ENCODE data around the gene SEMA3A. TPM values are rescaled to one million over a fixed set of nuclear protein-coding genes. Genes with fewer than 3 reads are reported as not detected.
"Not testable (repeated sequence)": the region's sequence is repeated elsewhere in the genome, so short reads cannot be mapped to it uniquely, and the experiment has no call there.

Gene SEMA3A
- total and polyA plus RNA-seq, 4 donors, result 0.08 to 11.0 (median 5.7) TPM; not detected in 1

- no peak for ATAC-seq (ENCODE audit: low FRiP score)
- WGBS, 2 donors, result 88 to 94% methylated on average over 2 of the region's 2 CpGs
- no peak overlapping the region for H3K4me3 ChIP-seq (ENCODE audit: low read length in 2 of 2)
- H3K4me1 ChIP-seq (ENCODE audit: control insufficient read depth in 1 of 2, insufficient read depth in 2 of 2, low read length in 2 of 2), result no peaks in the 10 kb centered on the region
- no peaks in the 10 kb centered on the region for H3K36me3 ChIP-seq (ENCODE audit: control insufficient read depth in 1 of 2, insufficient read depth in 2 of 2, low read length in 1 of 2)
- intact Hi-C loops (cut with DNase I), result no loop called here
- H3K9me3 ChIP-seq (ENCODE audit: control insufficient read depth, low read length), result no peaks in the 10 kb centered on the region
- no peaks in the 10 kb centered on the region for H3K27me3 ChIP-seq (ENCODE audit: control insufficient read depth in 1 of 2, insufficient read depth in 2 of 2, low read length in 1 of 2)
- DNase-seq, result no peak
- H3K27ac ChIP-seq (ENCODE audit: low read depth in 1 of 2, low read length in 2 of 2), result no peak overlapping the region
These were observed 123.8 kb downstream of the SEMA3A start for GRCh38 chr7:84070770-84071169.

GRCh38 chr7:84069999-84070500 is 124.5 kb downstream of the SEMA3A start:
- Histone ChIP-seq H3K27me3 (ENCODE audit: control insufficient read depth in 1 of 2, insufficient read depth in 2 of 2, low read length in 1 of 2) (no peaks in the 10 kb centered on the region), H3K9me3 (ENCODE audit: control insufficient read depth, low read length) (no peaks in the 10 kb centered on the region), H3K4me3 (ENCODE audit: low read length in 2 of 2) (no peak overlapping the region), H3K4me1 (ENCODE audit: control insufficient read depth in 1 of 2, insufficient read depth in 2 of 2, low read length in 2 of 2) (no peaks in the 10 kb centered on the region), H3K27ac (ENCODE audit: low read depth in 1 of 2, low read length in 2 of 2) (no peak overlapping the region), H3K36me3 (ENCODE audit: control insufficient read depth in 1 of 2, insufficient read depth in 2 of 2, low read length in 1 of 2) (no peaks in the 10 kb centered on the region)
- ATAC-seq (ENCODE audit: low FRiP score) (no peak), DNase-seq (no peak)
- intact Hi-C loops (cut with DNase I), result no loop called here
- WGBS, 2 donors, result 44 to 55% methylated on average over 2 of the region's 2 CpGs

GRCh38 chr7:84069033-84069432 is 125.6 kb downstream of the SEMA3A start:
- ATAC-seq (ENCODE audit: low FRiP score), result no peak
- WGBS, 2 donors, result 8 to 10% methylated on average over 1 of the region's 1 CpG
- no peaks in the 10 kb centered on the region for H3K9me3 ChIP-seq (ENCODE audit: control insufficient read depth, low read length)
- H3K4me3 ChIP-seq (ENCODE audit: low read length in 2 of 2), result no peak overlapping the region
- H3K27ac ChIP-seq (ENCODE audit: low read depth in 1 of 2, low read length in 2 of 2), result no peak overlapping the region
- DNase-seq, result no peak
- no peaks in the 10 kb centered on the region for H3K4me1 ChIP-seq (ENCODE audit: control insufficient read depth in 1 of 2, insufficient read depth in 2 of 2, low read length in 2 of 2)
- H3K27me3 ChIP-seq (ENCODE audit: control insufficient read depth in 1 of 2, insufficient read depth in 2 of 2, low read length in 1 of 2), result no peaks in the 10 kb centered on the region
- H3K36me3 ChIP-seq (ENCODE audit: control insufficient read depth in 1 of 2, insufficient read depth in 2 of 2, low read length in 1 of 2), result no peaks in the 10 kb centered on the region
- intact Hi-C loops (cut with DNase I), result no loop called here

GRCh38 chr7:84062489-84062901 is 132.1 kb downstream of the SEMA3A start:
- H3K27me3 ChIP-seq (ENCODE audit: control insufficient read depth in 1 of 2, insufficient read depth in 2 of 2, low read length in 1 of 2); intact Hi-C loops (cut with DNase I); ATAC-seq (ENCODE audit: low FRiP score); H3K27ac ChIP-seq (ENCODE audit: low read depth in 1 of 2, low read length in 2 of 2); H3K4me3 ChIP-seq (ENCODE audit: low read length in 2 of 2); H3K9me3 ChIP-seq (ENCODE audit: control insufficient read depth, low read length); H3K36me3 ChIP-seq (ENCODE audit: control insufficient read depth in 1 of 2, insufficient read depth in 2 of 2, low read length in 1 of 2); DNase-seq; H3K4me1 ChIP-seq (ENCODE audit: control insufficient read depth in 1 of 2, insufficient read depth in 2 of 2, low read length in 2 of 2): not testable (repeated sequence)
- WGBS, 2 donors, result 98% methylated on average over 23 to 28 of the region's 28 CpGs

- Histone ChIP-seq H3K36me3 (ENCODE audit: control insufficient read depth in 1 of 2, insufficient read depth in 2 of 2, low read length in 1 of 2) (no peaks in the 10 kb centered on the region), H3K9me3 (ENCODE audit: control insufficient read depth, low read length) (no peaks in the 10 kb centered on the region), H3K27ac (ENCODE audit: low read depth in 1 of 2, low read length in 2 of 2) (no peak overlapping the region), H3K4me3 (ENCODE audit: low read length in 2 of 2) (no peak overlapping the region), H3K4me1 (ENCODE audit: control insufficient read depth in 1 of 2, insufficient read depth in 2 of 2, low read length in 2 of 2) (no peaks in the 10 kb centered on the region), H3K27me3 (ENCODE audit: control insufficient read depth in 1 of 2, insufficient read depth in 2 of 2, low read length in 1 of 2) (no peaks in the 10 kb centered on the region)
- intact Hi-C loops (cut with DNase I), result no loop called here
- DNase-seq (no peak), ATAC-seq (ENCODE audit: low FRiP score) (no peak)
- WGBS, 2 donors, result 29% methylated on average over 4 of the region's 4 CpGs
These were observed 133.8 kb downstream of the SEMA3A start for GRCh38 chr7:84060760-84061261.

- Histone ChIP-seq H3K36me3 (ENCODE audit: control insufficient read depth in 1 of 2, insufficient read depth in 2 of 2, low read length in 1 of 2) (no peaks in the 10 kb centered on the region), H3K4me1 (ENCODE audit: control insufficient read depth in 1 of 2, insufficient read depth in 2 of 2, low read length in 2 of 2) (no peaks in the 10 kb centered on the region), H3K27me3 (ENCODE audit: control insufficient read depth in 1 of 2, insufficient read depth in 2 of 2, low read length in 1 of 2) (no peaks in the 10 kb centered on the region), H3K27ac (ENCODE audit: low read depth in 1 of 2, low read length in 2 of 2) (no peak overlapping the region), H3K9me3 (ENCODE audit: control insufficient read depth, low read length) (no peaks in the 10 kb centered on the region), H3K4me3 (ENCODE audit: low read length in 2 of 2) (no peak overlapping the region)
- DNase-seq (no peak), ATAC-seq (ENCODE audit: low FRiP score) (no peak)
- 96 to 100% methylated on average over 1 of the region's 1 CpG for WGBS, 2 donors
- intact Hi-C loops (cut with DNase I), result loop anchor here in 1 of 2 donors (10.0 kb wide), 1 partner anchor 495 kb away; no protein-coding TSS in a partner anchor
These were observed 134.6 kb downstream of the SEMA3A start for GRCh38 chr7:84060000-84060399.

GRCh38 chr7:84058311-84059076 is 136.1 kb downstream of the SEMA3A start:
- DNase-seq (no peak), ATAC-seq (ENCODE audit: low FRiP score) (no peak)
- H3K27me3 ChIP-seq (ENCODE audit: control insufficient read depth in 1 of 2, insufficient read depth in 2 of 2, low read length in 1 of 2), result no peaks in the 10 kb centered on the region
- H3K4me1 ChIP-seq (ENCODE audit: control insufficient read depth in 1 of 2, insufficient read depth in 2 of 2, low read length in 2 of 2), result no peaks in the 10 kb centered on the region
- no peaks in the 10 kb centered on the region for H3K36me3 ChIP-seq (ENCODE audit: control insufficient read depth in 1 of 2, insufficient read depth in 2 of 2, low read length in 1 of 2)
- no peaks in the 10 kb centered on the region for H3K9me3 ChIP-seq (ENCODE audit: control insufficient read depth, low read length)
- intact Hi-C loops (cut with DNase I), result loop anchor here in 1 of 2 donors (10.0 kb wide), 1 partner anchor 496 kb away; no protein-coding TSS in a partner anchor
- H3K27ac ChIP-seq (ENCODE audit: low read depth in 1 of 2, low read length in 2 of 2), result no peak overlapping the region
- whole genome bisulfite sequencing, 2 donors, result 26 to 29% methylated on average over 6 of the region's 6 CpGs
- no peak overlapping the region for H3K4me3 ChIP-seq (ENCODE audit: low read length in 2 of 2)

GRCh38 chr7:84057576-84057975 is 137.0 kb downstream of the SEMA3A start:
- ATAC-seq (ENCODE audit: low FRiP score), result no peak
- no peak for DNase-seq
- Histone ChIP-seq H3K27me3 (ENCODE audit: control insufficient read depth in 1 of 2, insufficient read depth in 2 of 2, low read length in 1 of 2) (no peaks in the 10 kb centered on the region), H3K9me3 (ENCODE audit: control insufficient read depth, low read length) (no peaks in the 10 kb centered on the region), H3K27ac (ENCODE audit: low read depth in 1 of 2, low read length in 2 of 2) (no peak overlapping the region), H3K36me3 (ENCODE audit: control insufficient read depth in 1 of 2, insufficient read depth in 2 of 2, low read length in 1 of 2) (no peaks in the 10 kb centered on the region), H3K4me1 (ENCODE audit: control insufficient read depth in 1 of 2, insufficient read depth in 2 of 2, low read length in 2 of 2) (no peaks in the 10 kb centered on the region), H3K4me3 (ENCODE audit: low read length in 2 of 2) (no peak overlapping the region)
- WGBS, 2 donors, result 96 to 98% methylated on average over 2 of the region's 2 CpGs
- intact Hi-C loops (cut with DNase I), result loop anchor here in 1 of 2 donors (10.0 kb wide), 1 partner anchor 497 kb away; no protein-coding TSS in a partner anchor

Measured in aorta (tissue), 5 donors.